Measurements from ENCODE around the gene CLEC4C.
"Not testable (repeated sequence)": the region's sequence is repeated elsewhere in the genome, so short reads cannot be mapped to it uniquely, and the experiment has no call there.

The CLEC4C gene

GRCh38 chr12:7747246-7747645, at the start of gene CLEC4C:
Gene CLEC4C, minus strand, starts transcription at chr12:7747375. Its CDS starts 27 bp downstream, at chr12:7747348.
- DNase-seq (ENCODE audit: low read depth) = no peak

- no peak for DNase-seq (ENCODE audit: low read depth)
Observed at GRCh38 chr12:7793211-7793610, 46.0 kb upstream of the CLEC4C start.

- not testable (repeated sequence) for DNase-seq (ENCODE audit: low read depth)
Observed at GRCh38 chr12:7788884-7789528, 41.8 kb upstream of the CLEC4C start, which contains the start of gene NANOG. Gene NANOG, plus strand, starts transcription at chr12:7789402. Its CDS starts 213 bp downstream, at chr12:7789615.

- DNase-seq (ENCODE audit: low read depth) = no peak
Observed at GRCh38 chr12:7788294-7788660, 41.1 kb upstream of the CLEC4C start.

GRCh38 chr12:7787574-7788293, 40.6 kb upstream of the CLEC4C start:
- DNase-seq (ENCODE audit: low read depth) = no peak

GRCh38 chr12:7784701-7785100, 37.5 kb upstream of the CLEC4C start:
- DNase-seq (ENCODE audit: low read depth) = no peak

GRCh38 chr12:7783433-7783832, 36.3 kb upstream of the CLEC4C start:
- DNase-seq (ENCODE audit: low read depth) = not testable (repeated sequence)

- no peak for DNase-seq (ENCODE audit: low read depth)
Observed at GRCh38 chr12:7782055-7782454, 34.9 kb upstream of the CLEC4C start.

GRCh38 chr12:7781274-7781673, 34.1 kb upstream of the CLEC4C start:
- DNase-seq (ENCODE audit: low read depth) = no peak

- no peak for DNase-seq (ENCODE audit: low read depth)
Observed at GRCh38 chr12:7769999-7770398, 22.8 kb upstream of the CLEC4C start.

GRCh38 chr12:7758766-7759140, 11.6 kb upstream of the CLEC4C start:
- DNase-seq (ENCODE audit: low read depth) = no peak

- DNase-seq (ENCODE audit: low read depth) = no peak
Observed at GRCh38 chr12:7756993-7757392, 9.8 kb upstream of the CLEC4C start.

GRCh38 chr12:7755668-7756067, 8.5 kb upstream of the CLEC4C start:
- DNase-seq (ENCODE audit: low read depth) = not testable (repeated sequence)

- DNase-seq (ENCODE audit: low read depth) = not testable (repeated sequence)
Observed at GRCh38 chr12:7751941-7752922, 5.1 kb upstream of the CLEC4C start.

- DNase-seq (ENCODE audit: low read depth) = no peak
Observed at GRCh38 chr12:7751394-7751793, 4.2 kb upstream of the CLEC4C start.

- DNase-seq (ENCODE audit: low read depth) = no peak
Observed at GRCh38 chr12:7750350-7750749, 3.2 kb upstream of the CLEC4C start.

- no peak for DNase-seq (ENCODE audit: low read depth)
Observed at GRCh38 chr12:7749442-7749841, 2.3 kb upstream of the CLEC4C start.

- DNase-seq (ENCODE audit: low read depth) = no peak
Observed at GRCh38 chr12:7748852-7749251, 1.7 kb upstream of the CLEC4C start.

GRCh38 chr12:7732993-7733392, 14.2 kb downstream of the CLEC4C start:
- no peak for DNase-seq (ENCODE audit: low read depth)

GRCh38 chr12:7731486-7731885, 15.7 kb downstream of the CLEC4C start:
- DNase-seq (ENCODE audit: low read depth) = no peak

GRCh38 chr12:7730984-7731383, 16.2 kb downstream of the CLEC4C start:
- DNase-seq (ENCODE audit: low read depth) = not testable (repeated sequence)

- DNase-seq (ENCODE audit: low read depth) = no peak
Observed at GRCh38 chr12:7729746-7730145, 17.4 kb downstream of the CLEC4C start.

Measured in fibroblast of gingiva (primary cell).